SU-DHL-6 (cell line): ENCODE measurements around the gene NELL2.
A peak's percentile ranks its signal among the peaks of the same experiment; 100 is the strongest.

Source experiments
- H2AFZ ChIP-seq: fragments of 200-600 bp; sonication (generic); 2 replicates; pipeline ENCODE4 v1.6.1; 2014; ENCODE audit warnings: low read depth, mild to moderate bottlenecking, moderate library complexity, mixed read lengths, antibody characterized with exemption, low read length; ENCODE audit not compliant: severe bottlenecking
- H3F3A ChIP-seq: fragments of 200-600 bp; shearing (Covaris generic); 2 replicates; pipeline ENCODE4 v1.6.0; 2016; ENCODE audit warnings: antibody characterized with exemption, mild to moderate bottlenecking; ENCODE audit not compliant: insufficient read depth
- H3K27ac ChIP-seq: fragments of 200-600 bp; sonication (generic); 2 replicates; pipeline ENCODE4 v1.5.1; 2016; ENCODE audit warnings: low read depth, mild to moderate bottlenecking, low read length, moderate library complexity, mixed read lengths
- H3K27me3 ChIP-seq: fragments of 200-600 bp; sonication (generic), shearing (Covaris generic); 2 replicates; pipeline ENCODE4 v1.6.0; 2014; ENCODE audit warnings: mild to moderate bottlenecking, low read length
- H3K36me3 ChIP-seq: fragments of 200-600 bp; sonication (generic); 2 replicates; pipeline ENCODE4 v1.6.1; 2014; ENCODE audit warnings: mild to moderate bottlenecking, low read length, mixed read lengths
- H3K4me2 ChIP-seq: fragments of 300-600, 200-600 bp; shearing (Covaris generic), sonication (generic); 2 replicates; pipeline ENCODE4 v1.6.0; 2014; ENCODE audit warnings: low read length, low read depth, mild to moderate bottlenecking; ENCODE audit not compliant: poor library complexity, severe bottlenecking
- H3K4me3 ChIP-seq: fragments of 200-600 bp; sonication (generic); 2 replicates; pipeline ENCODE4 v1.5.1; 2014; ENCODE audit warnings: antibody characterized with exemption, low read length, mild to moderate bottlenecking, mixed read lengths; ENCODE audit not compliant: insufficient read depth, poor library complexity, severe bottlenecking
- H3K79me2 ChIP-seq: fragments of 200-600 bp; sonication (generic); 2 replicates; pipeline ENCODE4 v1.6.1; 2014; ENCODE audit warnings: mild to moderate bottlenecking, low read length, moderate library complexity; ENCODE audit not compliant: insufficient read depth
- H3K9ac ChIP-seq: fragments of 200-600 bp; sonication (generic); 2 replicates; pipeline ENCODE4 v1.7.0; 2014; ENCODE audit warnings: mild to moderate bottlenecking, low read length
- H3K9me2 ChIP-seq: fragments of 200-600 bp; sonication (generic); replicated peaks from 2 replicates; pipeline ENCODE4 v1.6.1; 2014; ENCODE audit warnings: low read length; ENCODE audit not compliant: insufficient read depth
- H3K9me3 ChIP-seq: fragments of 200-600 bp; sonication (generic); 2 replicates; pipeline ENCODE4 v1.6.1; 2014; ENCODE audit warnings: low read length, mixed read lengths; ENCODE audit not compliant: insufficient read depth
- H4K20me1 ChIP-seq: fragments of 200-600 bp; sonication (generic); 2 replicates; pipeline ENCODE4 v1.6.1; 2014; ENCODE audit warnings: low read depth, mild to moderate bottlenecking, antibody characterized with exemption, low read length, moderate library complexity, mixed read lengths
- CTCF ChIP-seq: fragments of 200-600 bp; sonication (generic); IDR thresholded peaks from one replicate; pipeline ENCODE4 v1.5.1; 2017; ENCODE audit warnings: antibody characterized with exemption, mild to moderate bottlenecking, low read length, moderate library complexity; ENCODE audit not compliant: insufficient read depth, poor library complexity, severe bottlenecking
- EZH2phosphoT487 ChIP-seq: fragments of 200-600 bp; sonication (generic), shearing (Covaris generic); conservative IDR thresholded peaks from 2 replicates; pipeline ENCODE4 v1.6.1; 2018; ENCODE audit warnings: mild to moderate bottlenecking, antibody characterized with exemption, low read length, moderate library complexity, mixed read lengths

NELL2 gene

GRCh38 chr12:44777044-44777443 lies 99.1 kb downstream of the NELL2 start:
- H3K36me3 ChIP-seq: peaks cover 2% of the 10 kb centered on the region; the same call in 1 of the 2 replicates
- no peaks in the 10 kb centered on the region for H3K27me3 ChIP-seq
- no peak overlapping the region for H3K4me3 ChIP-seq
- no peak overlapping the region for H3K9ac ChIP-seq
- no peaks in the 10 kb centered on the region for H3K9me3 ChIP-seq
- H3K4me2 ChIP-seq: no peak overlapping the region
- H2AFZ ChIP-seq: no peak overlapping the region
- no peaks in the 10 kb centered on the region for H3F3A ChIP-seq
- TF ChIP-seq EZH2phosphoT487: no peak
- TF ChIP-seq CTCF: no peak
- H3K27ac ChIP-seq: no peak overlapping the region
- H3K79me2 ChIP-seq: no peaks in the 10 kb centered on the region
- H4K20me1 ChIP-seq: no peaks in the 10 kb centered on the region
- H3K9me2 ChIP-seq: no peaks in the 10 kb centered on the region

- no peaks in the 10 kb centered on the region; the same call in 1 of the 2 replicates for H3K36me3 ChIP-seq
- no peaks in the 10 kb centered on the region for H3K79me2 ChIP-seq
- no peaks in the 10 kb centered on the region for H4K20me1 ChIP-seq
- H3K4me2 ChIP-seq: no peak overlapping the region
- no peak overlapping the region for H3K9ac ChIP-seq
- no peaks in the 10 kb centered on the region for H3K9me3 ChIP-seq
- no peaks in the 10 kb centered on the region for H3F3A ChIP-seq
- H3K4me3 ChIP-seq: no peak overlapping the region
- H3K27ac ChIP-seq: no peak overlapping the region
- no peak overlapping the region for H2AFZ ChIP-seq
- TF ChIP-seq EZH2phosphoT487 (no peak), CTCF (no peak)
- H3K27me3 ChIP-seq: no peaks in the 10 kb centered on the region
- H3K9me2 ChIP-seq: no peaks in the 10 kb centered on the region
Observed at GRCh38 chr12:44775901-44776300, 100.2 kb downstream of the NELL2 start.

- no peak for TF ChIP-seq EZH2phosphoT487
- TF ChIP-seq CTCF: peak; percentile 91
- H2AFZ ChIP-seq: no peak overlapping the region
- H3K4me3 ChIP-seq: no peak overlapping the region
- no peaks in the 10 kb centered on the region for H3K27me3 ChIP-seq
- no peaks in the 10 kb centered on the region for H3F3A ChIP-seq
- H3K79me2 ChIP-seq: no peaks in the 10 kb centered on the region
- no peak overlapping the region for H3K9ac ChIP-seq
- no peaks in the 10 kb centered on the region for H4K20me1 ChIP-seq
- no peaks in the 10 kb centered on the region for H3K9me3 ChIP-seq
- no peak overlapping the region for H3K27ac ChIP-seq
- H3K4me2 ChIP-seq: no peak overlapping the region
- H3K9me2 ChIP-seq: no peaks in the 10 kb centered on the region
- no peaks in the 10 kb centered on the region; the same call in 1 of the 2 replicates for H3K36me3 ChIP-seq
Observed at GRCh38 chr12:44774815-44775411, 101.2 kb downstream of the NELL2 start.
